Effector CD4-positive, alpha-beta T cell (primary cell): Measurements from ENCODE around the gene IFNL2.
"Not testable (repeated sequence)": the region's sequence is repeated elsewhere in the genome, so short reads cannot be mapped to it uniquely, and the experiment has no call there.

Experiments
- DNase-seq: peaks from one replicate; pipeline ENCODE4 v3.0.0-alpha.2; 2020

IFNL2 gene

DNA sequence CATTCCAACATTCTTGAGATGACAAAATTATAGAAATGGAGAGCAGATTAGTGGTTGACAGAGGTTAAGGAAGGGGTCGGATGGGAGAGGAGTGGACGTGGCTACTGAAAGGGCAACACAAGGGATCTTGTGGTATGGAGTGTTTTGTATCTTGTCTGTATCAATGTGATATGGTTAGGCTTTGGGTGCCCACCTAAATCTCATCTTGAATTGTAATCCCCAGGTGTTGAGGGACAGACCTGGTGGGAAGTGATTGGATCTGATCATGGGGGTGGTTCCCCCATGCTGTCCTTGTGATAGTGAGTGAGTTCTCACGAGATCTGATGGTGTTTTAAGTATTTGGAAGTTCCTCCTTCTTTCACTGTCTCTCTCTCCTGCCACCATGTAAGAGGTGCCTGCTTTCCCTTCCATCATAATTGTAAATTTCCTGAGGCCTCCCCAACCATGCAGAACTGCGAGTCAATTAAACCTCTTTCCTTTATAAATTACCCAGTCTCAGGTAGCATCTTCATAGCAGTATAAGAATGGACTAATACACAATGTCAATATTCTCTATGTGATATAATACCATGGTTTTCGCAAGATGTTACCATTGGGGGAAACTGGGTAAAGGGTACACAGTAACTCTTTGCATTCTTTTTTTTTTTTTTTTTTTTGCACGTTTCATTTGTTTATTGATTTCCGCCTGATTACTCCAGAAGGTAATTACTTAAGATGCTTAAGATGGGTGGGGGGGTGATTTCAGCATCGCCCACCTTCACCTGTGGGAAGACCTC is 14.6 kb upstream of the IFNL2 start:
- DNase-seq: no peak

GRCh38 chr19:39254531-39255345 is 13.5 kb upstream of the IFNL2 start:
- no peak for DNase-seq

- DNase-seq: no peak
Observed at GRCh38 chr19:39257227-39257626, 11.0 kb upstream of the IFNL2 start.

- no peak for DNase-seq
Observed at GRCh38 chr19:39261704-39262103, 6.5 kb upstream of the IFNL2 start.

DNA sequence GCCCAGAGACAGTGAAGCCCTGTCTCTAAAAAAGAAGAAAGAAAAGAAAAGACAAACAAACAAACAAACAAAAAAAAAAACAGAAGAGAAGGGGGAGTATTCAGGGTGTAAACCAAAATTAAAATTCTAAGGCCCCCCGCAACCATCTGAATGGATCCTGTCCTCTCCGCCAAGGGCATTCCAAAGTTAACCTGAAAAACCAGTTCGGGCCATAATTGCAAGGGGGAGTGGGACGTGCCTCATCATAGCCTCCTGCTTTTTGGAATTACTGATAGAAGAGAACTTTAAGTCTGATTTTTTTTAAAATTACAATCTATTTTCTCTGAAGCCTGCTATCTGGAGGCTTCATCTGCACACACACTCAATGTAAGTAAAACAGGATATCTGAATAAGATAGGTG is 5.7 kb upstream of the IFNL2 start:
- DNase-seq: no peak

DNA sequence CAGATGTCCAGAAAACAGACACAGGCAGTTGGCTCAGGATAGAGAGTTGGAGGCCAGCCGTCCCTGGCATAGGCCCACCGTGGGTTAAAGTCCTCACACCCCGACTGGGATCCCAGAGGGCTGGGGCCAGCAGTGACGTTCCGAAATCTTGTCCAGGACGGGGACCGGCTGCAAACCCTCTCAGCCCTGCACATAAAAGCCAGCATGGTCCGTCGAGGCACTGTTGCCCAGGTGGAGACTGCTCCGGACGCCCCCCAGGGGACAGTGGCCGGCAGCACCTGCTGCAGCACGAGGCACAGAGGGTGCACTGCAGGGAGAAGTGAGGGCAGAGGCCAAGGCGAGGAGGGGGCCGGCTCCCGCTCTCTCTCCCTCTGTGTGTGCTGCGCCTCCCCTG is 4.3 kb upstream of the IFNL2 start:
- DNase-seq: no peak

GRCh38 chr19:39264306-39265290 is 3.6 kb upstream of the IFNL2 start:
- DNase-seq: no peak

DNA sequence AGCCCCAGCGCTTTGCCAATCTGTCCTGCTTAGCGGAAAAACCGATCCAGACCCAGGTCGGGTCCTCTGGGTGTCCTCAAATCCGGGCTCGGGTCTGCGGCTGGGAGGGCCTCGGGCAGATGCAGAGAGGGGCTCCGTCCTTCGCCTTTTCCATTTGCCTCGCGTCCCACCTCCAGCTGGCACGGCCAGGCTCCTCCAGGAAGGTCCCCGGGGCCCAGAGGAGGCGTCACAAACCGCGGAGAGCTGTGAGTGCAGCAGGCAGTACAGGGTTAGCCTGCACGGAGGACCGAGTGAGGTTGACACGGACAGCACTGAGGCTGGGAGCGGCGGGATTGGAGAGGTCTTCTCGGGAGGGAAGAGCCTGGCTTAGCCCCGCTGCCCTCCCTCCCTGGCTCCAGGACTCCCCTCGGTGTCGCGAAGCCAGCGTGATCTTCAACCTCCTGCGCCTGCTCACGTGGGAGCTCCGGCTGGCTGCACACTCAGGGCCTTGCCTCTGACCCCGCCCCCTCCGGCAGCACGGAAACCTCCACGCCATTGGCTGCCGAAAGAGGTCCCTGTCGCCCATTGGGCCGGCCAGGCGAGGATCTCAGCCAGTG is 2.8 kb upstream of the IFNL2 start:
- DNase-seq: no peak

- DNase-seq: not testable (repeated sequence)
Observed at GRCh38 chr19:39268531-39269223, 481 bp downstream of the IFNL2 start.

- not testable (repeated sequence) for DNase-seq
Observed at GRCh38 chr19:39269369-39269768, 1.2 kb downstream of the IFNL2 start.

- DNase-seq: no peak
Observed at GRCh38 chr19:39270036-39270871, 2.1 kb downstream of the IFNL2 start.

- DNase-seq: not testable (repeated sequence)
Observed at GRCh38 chr19:39273859-39274258, 5.7 kb downstream of the IFNL2 start.

DNA sequence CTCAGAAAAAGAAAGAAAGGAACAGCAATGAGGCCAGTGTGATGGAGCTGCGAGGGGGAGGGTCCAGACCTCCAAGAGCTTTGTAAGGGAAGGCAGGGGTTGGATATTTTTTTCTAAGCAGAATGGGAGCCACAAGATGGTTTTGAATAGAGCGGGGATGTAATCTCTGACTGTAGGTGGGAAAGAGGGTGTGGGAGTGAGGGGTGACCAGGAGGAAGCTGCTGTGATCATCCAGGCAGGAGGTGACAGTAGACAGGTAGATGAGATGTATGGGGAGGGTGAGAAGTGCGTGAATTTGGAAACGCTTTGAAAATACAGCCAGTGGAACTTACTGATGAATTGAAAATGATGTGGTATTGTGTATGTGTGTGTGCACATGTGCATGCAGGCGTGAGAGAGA is 7.4 kb downstream of the IFNL2 start:
- DNase-seq: no peak

GRCh38 chr19:39276740-39277139 is 8.5 kb downstream of the IFNL2 start:
- DNase-seq: no peak

DNA sequence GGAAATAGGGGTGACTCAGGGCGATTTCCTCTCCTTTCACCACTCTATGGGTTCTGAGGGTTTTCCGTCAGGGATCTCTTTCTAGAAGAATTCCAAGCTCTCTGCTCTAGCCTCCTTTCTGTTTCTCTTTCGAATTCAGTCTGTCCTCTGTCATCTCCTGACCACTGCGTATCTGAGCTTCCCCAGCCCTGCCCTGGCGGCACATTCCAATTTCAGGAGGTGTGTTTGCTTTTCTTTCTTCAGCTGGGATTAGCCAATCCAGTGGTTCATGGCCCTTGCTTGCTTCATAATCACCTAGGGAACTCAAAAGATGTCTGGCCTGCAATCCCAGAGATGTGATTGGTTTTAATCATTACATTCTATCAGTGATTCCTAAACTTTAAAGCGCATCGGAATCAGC is 9.4 kb downstream of the IFNL2 start:
- DNase-seq: no peak

GRCh38 chr19:39282021-39282420 is 13.8 kb downstream of the IFNL2 start:
- no peak for DNase-seq

- no peak for DNase-seq
Observed at GRCh38 chr19:39284032-39284431, 15.8 kb downstream of the IFNL2 start.

DNA sequence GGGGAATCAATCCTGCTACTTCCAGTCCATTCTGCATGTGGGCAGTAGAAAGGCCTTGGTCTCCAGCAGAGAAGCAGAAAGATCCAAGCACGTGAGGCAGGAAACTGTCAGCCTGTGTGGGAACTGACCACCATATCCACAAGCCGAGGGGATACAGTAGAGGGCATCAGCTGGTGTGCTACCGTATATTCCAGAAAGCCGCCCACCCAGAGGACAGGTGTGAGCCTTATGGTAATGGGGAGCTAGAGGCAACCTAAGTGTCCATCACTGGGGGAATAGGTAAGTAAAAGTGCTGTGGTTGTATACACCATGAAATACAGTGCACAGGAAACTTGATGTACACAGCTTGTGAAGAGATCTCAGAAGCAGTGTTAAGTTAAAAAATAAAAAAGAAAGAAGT is 25.2 kb downstream of the IFNL2 start:
- DNase-seq: no peak

GRCh38 chr19:39296055-39296645 is 28.0 kb downstream of the IFNL2 start, which contains the start of gene IFNL1:
Gene IFNL1, plus strand, starts transcription at chr19:39296407. Its CDS starts 15 bp downstream, at chr19:39296422.
- DNase-seq: no peak

GRCh38 chr19:39296906-39297305 is 28.7 kb downstream of the IFNL2 start:
- no peak for DNase-seq
